Transverse colon (tissue), 4 donors: ENCODE data around the gene KCNA1. TPM values are rescaled to one million over a fixed set of nuclear protein-coding genes. Genes with fewer than 3 reads are reported as not detected.
"Not testable (repeated sequence)": the region's sequence is repeated elsewhere in the genome, so short reads cannot be mapped to it uniquely, and the experiment has no call there.

Source experiments
- DNase-seq: peaks from one replicate; pipeline ENCODE4 v3.0.0-alpha.2; 2019
- H3K27ac ChIP-seq, 4 donors: fragments of 200-600 bp; sonication (generic); 2 replicates each; pipeline ENCODE4 v1.5.1; 2016 to 2018; ENCODE audit warnings: inconsistent platforms in 4 of 4
- H3K27me3 ChIP-seq: fragments of 200-600 bp; sonication (generic); 2 replicates; pipeline ENCODE4 v1.5.1; 2017; ENCODE audit warnings: inconsistent platforms
- H3K36me3 ChIP-seq, 4 donors: fragments of 200-600 bp; sonication (generic); 2 replicates each; pipeline ENCODE4 v1.5.1; 2017 to 2019; ENCODE audit warnings: inconsistent platforms in 4 of 4
- H3K4me1 ChIP-seq, 4 donors: fragments of 200-600 bp; sonication (generic); 2 replicates each; pipeline ENCODE4 v1.5.1; 2017 to 2020; ENCODE audit warnings: inconsistent platforms in 4 of 4
- H3K4me3 ChIP-seq, 4 donors: fragments of 200-600 bp; sonication (generic); 1 replicate in 1 of 4; 2 replicates in 3 of 4; pipeline versions ENCODE4 v1.5.1 to v1.6.1; 2017 to 2019; ENCODE audit warnings: inconsistent platforms in 4 of 4
- H3K9me3 ChIP-seq, 2 donors: fragments of 200-600 bp; sonication (generic); 2 replicates each; pipeline ENCODE4 v1.5.1; 2017 to 2019; ENCODE audit warnings: inconsistent platforms in 2 of 2
- EP300 ChIP-seq: sonication (generic); formaldehyde crosslinking; IDR thresholded peaks from one replicate; pipeline ENCODE4 v1.6.1; 2017; ENCODE audit warnings: antibody characterized with exemption, low read depth
- POLR2A ChIP-seq: fragments of 450-650 bp; IDR thresholded peaks from one replicate; pipeline ENCODE4 v1.6.1; 2016; ENCODE audit warnings: antibody characterized with exemption, mild to moderate bottlenecking, moderate library complexity
- POLR2AphosphoS5 ChIP-seq, 3 donors: sonication (generic); formaldehyde crosslinking; IDR thresholded peaks; one replicate each; pipeline ENCODE4 v1.6.1; 2016; ENCODE audit warnings: antibody characterized with exemption in 3 of 3
- WGBS, 2 donors: methylation state at CpG; one replicate each; pipeline ENCODE4 v1.1.5; 2018; ENCODE audit warnings: low coverage in 1 of 2; 5-methylcytosine and 5-hydroxymethylcytosine counted together
- in situ Hi-C, 4 donors: fragments of 200-750 bp; cut with MboI; loops; one replicate each; pipeline versions ENCODE4 v1.15.0 to v1.15.1; 2017; ENCODE audit warnings: low sequenced_read_pairs in 3 of 4, low pct_ligation_motif_present in 1 of 4, low pct_unique_long_range_greater_than_20kb in 1 of 4
- intact Hi-C: fragments of 100-400 bp; cut with DNase I; formaldehyde crosslinking; loops from one replicate; pipeline ENCODE4 v1.15.1; 2023; ENCODE audit warnings: low total_unique reads
- total RNA-seq, 4 donors: library from RNA; depleted of rRNA; stranded (reverse); fragments of >200 nt; gene quantifications; one replicate each; pipeline ENCODE4 v1.1.0, GENCODE V29; 2016
- TF ChIP-seq, protein P1 (sequence below), 5 experiments: fragments of 200-600 bp in 3 of 5; fragments of 450-650 bp in 2 of 5; sonication (generic) in 3 of 5; IDR thresholded peaks; 1 replicate in 2 of 5; 2 replicates in 3 of 5; pipeline ENCODE4 v1.5.1; 2016 to 2017; ENCODE audit warnings: antibody characterized with exemption in 5 of 5, inconsistent platforms in 3 of 5, mild to moderate bottlenecking in 2 of 5, moderate library complexity in 1 of 5

Gene KCNA1
- total RNA-seq, 4 donors from 2014 or later = 0.32 to 0.75 (median 0.41) TPM; not detected in 1

DNA sequence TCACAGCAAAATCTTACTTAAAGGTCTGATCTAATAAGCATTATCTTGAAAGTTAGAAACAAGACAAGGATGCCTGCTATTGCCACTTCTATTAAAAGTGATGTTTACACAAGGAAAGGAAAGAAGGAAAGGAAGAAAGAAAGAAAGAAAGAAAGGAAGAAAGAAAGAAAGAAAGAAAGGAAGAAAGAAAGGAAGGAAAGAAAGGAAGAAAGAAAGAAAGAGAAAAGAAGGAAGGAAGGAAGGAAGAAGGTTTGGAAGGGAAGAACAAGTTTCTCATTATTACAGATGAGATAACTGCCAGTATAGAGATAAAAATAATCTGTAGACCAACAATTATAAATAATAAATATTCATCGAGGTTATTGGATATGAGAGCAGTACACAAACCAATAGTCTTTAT is 35.8 kb upstream of the KCNA1 start:
- in situ Hi-C loops = no loop called here
- TF ChIP-seq EP300 (no peak), POLR2AphosphoS5 (IDR thresholded peaks at IDR 0.05) (no peak), POLR2A (no peak)
- TF ChIP-seq, protein P1, sequence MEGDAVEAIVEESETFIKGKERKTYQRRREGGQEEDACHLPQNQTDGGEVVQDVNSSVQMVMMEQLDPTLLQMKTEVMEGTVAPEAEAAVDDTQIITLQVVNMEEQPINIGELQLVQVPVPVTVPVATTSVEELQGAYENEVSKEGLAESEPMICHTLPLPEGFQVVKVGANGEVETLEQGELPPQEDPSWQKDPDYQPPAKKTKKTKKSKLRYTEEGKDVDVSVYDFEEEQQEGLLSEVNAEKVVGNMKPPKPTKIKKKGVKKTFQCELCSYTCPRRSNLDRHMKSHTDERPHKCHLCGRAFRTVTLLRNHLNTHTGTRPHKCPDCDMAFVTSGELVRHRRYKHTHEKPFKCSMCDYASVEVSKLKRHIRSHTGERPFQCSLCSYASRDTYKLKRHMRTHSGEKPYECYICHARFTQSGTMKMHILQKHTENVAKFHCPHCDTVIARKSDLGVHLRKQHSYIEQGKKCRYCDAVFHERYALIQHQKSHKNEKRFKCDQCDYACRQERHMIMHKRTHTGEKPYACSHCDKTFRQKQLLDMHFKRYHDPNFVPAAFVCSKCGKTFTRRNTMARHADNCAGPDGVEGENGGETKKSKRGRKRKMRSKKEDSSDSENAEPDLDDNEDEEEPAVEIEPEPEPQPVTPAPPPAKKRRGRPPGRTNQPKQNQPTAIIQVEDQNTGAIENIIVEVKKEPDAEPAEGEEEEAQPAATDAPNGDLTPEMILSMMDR (IDR thresholded peaks at IDR 0.05) = no peak
- no peak for DNase-seq
- H3K9me3 ChIP-seq = no peaks in the 10 kb centered on the region
- no peak overlapping the region for H3K27ac ChIP-seq
- 89 to 100% methylated on average over 1 of the region's 1 CpG for WGBS, 2 donors
- no peak overlapping the region for H3K4me3 ChIP-seq
- H3K36me3 ChIP-seq = no peaks in the 10 kb centered on the region
- peaks cover 17% of the 10 kb centered on the region for H3K27me3 ChIP-seq
- no peaks in the 10 kb centered on the region for H3K4me1 ChIP-seq
- intact Hi-C loops = no loop called here

DNA sequence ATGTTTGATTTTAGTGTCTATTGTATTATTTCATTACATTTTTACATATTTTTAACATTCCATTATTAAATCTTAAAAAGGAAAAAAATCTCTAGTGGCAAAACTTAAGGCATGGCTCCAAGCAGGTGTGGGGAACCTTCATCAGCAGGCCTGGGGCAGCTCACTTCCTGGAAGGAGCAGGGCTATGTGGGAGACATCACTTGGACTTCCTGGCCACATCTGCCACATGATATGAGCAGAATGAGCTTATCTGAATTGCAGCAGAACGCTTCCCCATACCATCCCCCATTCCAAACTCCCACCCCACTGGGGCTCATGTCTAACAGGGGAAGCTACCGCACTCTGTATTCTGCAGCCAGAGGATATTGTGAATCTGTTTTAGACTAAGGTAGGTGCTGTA is 35.0 kb upstream of the KCNA1 start:
- in situ Hi-C loops = no loop called here
- Histone ChIP-seq H3K4me3 (no peak overlapping the region), H3K36me3 (no peaks in the 10 kb centered on the region), H3K27ac (no peak overlapping the region), H3K27me3 (peaks cover 13% of the 10 kb centered on the region), H3K4me1 (no peaks in the 10 kb centered on the region), H3K9me3 (no peaks in the 10 kb centered on the region)
- intact Hi-C loops = no loop called here
- no peak for DNase-seq
- no peak for TF ChIP-seq EP300
- TF ChIP-seq, protein P1 (IDR thresholded peaks at IDR 0.05) = no peak
- no peak for TF ChIP-seq POLR2A
- TF ChIP-seq POLR2AphosphoS5 (IDR thresholded peaks at IDR 0.05) = no peak
- 45% methylated on average over 2 of the region's 2 CpGs; no CpG with 5 or more reads in 1 of the 2 donors for WGBS, 2 donors

DNA sequence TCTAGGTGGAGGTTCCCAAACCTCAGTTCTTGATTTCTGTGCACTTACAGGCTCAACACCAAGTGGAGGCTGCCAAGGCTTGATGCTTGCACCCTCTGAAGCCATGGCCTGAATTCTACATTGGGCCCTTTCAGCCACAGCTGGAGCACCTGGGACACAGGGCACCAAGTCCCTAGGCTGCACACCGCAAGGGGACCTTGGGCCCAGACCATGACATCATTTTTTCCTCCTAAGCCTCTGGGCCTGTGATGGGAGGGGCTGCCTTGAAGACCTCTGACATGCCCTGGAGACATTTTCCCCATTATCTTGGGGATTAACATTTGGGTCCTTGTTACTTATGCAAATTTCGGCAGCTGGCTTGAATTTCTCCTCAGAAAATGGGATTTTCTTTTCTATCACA is 30.2 kb upstream of the KCNA1 start:
- H3K9me3 ChIP-seq, H3K27me3 ChIP-seq, DNase-seq, in situ Hi-C loops, H3K4me1 ChIP-seq, H3K36me3 ChIP-seq, intact Hi-C loops, H3K4me3 ChIP-seq, H3K27ac ChIP-seq: not testable (repeated sequence)
- whole genome bisulfite sequencing, 2 donors = 80 to 87% methylated on average over 1 to 2 of the region's 2 CpGs

DNA sequence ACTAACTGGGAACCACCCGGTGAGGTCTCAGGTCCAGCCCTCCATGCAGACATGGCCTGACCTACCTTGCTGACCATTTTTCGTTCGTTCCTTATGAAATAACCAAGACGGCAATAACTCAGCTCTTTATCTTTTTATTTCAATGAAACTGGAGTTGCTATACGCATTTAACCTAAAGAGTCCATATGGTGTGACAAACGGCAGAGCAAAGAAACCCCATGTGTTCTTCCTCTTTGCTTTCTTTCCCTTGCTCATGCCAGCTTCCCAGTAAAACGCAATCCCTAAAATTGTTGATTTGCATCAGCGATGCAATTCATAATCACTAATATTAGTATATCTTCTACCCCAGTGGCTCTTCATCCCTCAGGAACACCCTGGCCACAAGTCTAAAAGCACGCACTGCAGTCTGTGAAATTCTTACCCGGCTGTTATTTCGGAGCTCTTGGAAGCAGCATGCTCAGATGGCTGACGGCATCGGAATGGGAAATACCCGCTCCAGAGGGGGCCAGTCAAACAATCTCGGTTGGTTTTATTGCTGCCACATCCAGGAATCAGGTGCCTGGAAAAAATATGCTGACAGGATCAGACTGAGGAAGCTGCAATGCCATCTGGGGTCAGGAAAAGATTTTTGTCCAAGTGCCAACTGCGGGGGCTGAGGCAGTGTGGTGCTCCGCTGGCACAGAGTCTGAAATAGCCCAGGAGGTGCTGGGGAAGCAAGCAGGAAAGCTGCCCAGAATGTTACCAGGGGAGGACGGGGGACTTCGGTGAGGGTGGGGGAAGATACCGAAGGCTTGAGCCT is 28.2 kb upstream of the KCNA1 start:
- Histone ChIP-seq H3K27ac (no peak overlapping the region), H3K27me3 (peaks cover 8% of the 10 kb centered on the region), H3K4me3 (no peak overlapping the region), H3K36me3 (no peaks in the 10 kb centered on the region), H3K4me1 (no peaks in the 10 kb centered on the region), H3K9me3 (no peaks in the 10 kb centered on the region)
- 77 to 78% methylated on average over 11 to 20 of the region's 20 CpGs for WGBS, 2 donors
- DNase-seq = no peak
- intact Hi-C loops = no loop called here
- in situ Hi-C loops = no loop called here
- TF ChIP-seq, protein P1 (IDR thresholded peaks at IDR 0.05) = no peak
- no peak for TF ChIP-seq POLR2AphosphoS5 (IDR thresholded peaks at IDR 0.05)
- TF ChIP-seq POLR2A = no peak
- TF ChIP-seq EP300 = no peak
